Sciatic nerve (tissue), 2 donors: ENCODE data around the gene ZSCAN29. TPM values are rescaled to one million over a fixed set of nuclear protein-coding genes. Genes with fewer than 3 reads are reported as not detected.
"Not testable (repeated sequence)": the region's sequence is repeated elsewhere in the genome, so short reads cannot be mapped to it uniquely, and the experiment has no call there.

Source experiments
- ATAC-seq: fragments of 200-7000 bp; cut with Tn5 transposase; one replicate; pipeline ENCODE4 v1.9.1; 2020; ENCODE audit warnings: mild to moderate bottlenecking, moderate library complexity
- DNase-seq: peaks from one replicate; pipeline ENCODE4 v3.0.0-alpha.2; 2020; ENCODE audit warnings: low spot score
- intact Hi-C: fragments of 100-400 bp; cut with DNase I; formaldehyde crosslinking; loops from one replicate; pipeline ENCODE4 v1.14.2; 2022
- total RNA-seq: library from RNA; stranded (reverse); fragmentation: NEBNext Ultra II Directional; extraction: Animal tissue kit (Norgen Biotek cat#: 25700); gene quantifications from one replicate; pipeline ENCODE4 v1.2.1, GENCODE V29; 2021
- donor health status: DM: no; HTN: no; CAD: no.
- donor health status: DM: no; HTN: no; CAD: no.

ZSCAN29 gene
- 24.5 TPM for total RNA-seq

GRCh38 chr15:43370975-43371974 lies at the start of gene ZSCAN29, which contains the start of gene TUBGCP4:
TSS of gene ZSCAN29 (minus strand) at chr15:43371043. CDS start at chr15:43369913, 1,130 bp downstream.
TSS of gene TUBGCP4 (plus strand) at chr15:43371101. CDS start at chr15:43371355, 254 bp downstream.
- DNase-seq (peak; percentile 86), ATAC-seq (peak; percentile 97)
- intact Hi-C loops = no loop called here

- no peak for ATAC-seq
- intact Hi-C loops = no loop called here
- no peak for DNase-seq
These were observed 49.6 kb upstream of the ZSCAN29 start for GRCh38 chr15:43420435-43420834.

- ATAC-seq (no peak), DNase-seq (no peak)
- intact Hi-C loops = no loop called here
These were observed 43.4 kb upstream of the ZSCAN29 start for GRCh38 chr15:43414196-43414595.

- ATAC-seq (no peak), DNase-seq (no peak)
- intact Hi-C loops = no loop called here
These were observed 41.3 kb upstream of the ZSCAN29 start for GRCh38 chr15:43412096-43412495.

GRCh38 chr15:43410572-43411214 lies 39.9 kb upstream of the ZSCAN29 start:
- ATAC-seq = no peak
- intact Hi-C loops = no loop called here

GRCh38 chr15:43408789-43409188 lies 37.9 kb upstream of the ZSCAN29 start:
- DNase-seq = no peak
- no peak for ATAC-seq

More at GRCh38 chr15:43410572-43411214, 39.9 kb upstream of the ZSCAN29 start:
- DNase-seq = no peak

GRCh38 chr15:43406808-43407207 lies 36.0 kb upstream of the ZSCAN29 start:
- intact Hi-C loops = no loop called here
- DNase-seq (no peak), ATAC-seq (no peak)

More at GRCh38 chr15:43408789-43409188, 37.9 kb upstream of the ZSCAN29 start:
- intact Hi-C loops = no loop called here

- no peak for ATAC-seq
- intact Hi-C loops = no loop called here
- DNase-seq = no peak
These were observed 35.3 kb upstream of the ZSCAN29 start for GRCh38 chr15:43406189-43406588.

GRCh38 chr15:43404130-43404529 lies 33.3 kb upstream of the ZSCAN29 start:
- ATAC-seq (no peak), DNase-seq (no peak)
- intact Hi-C loops = no loop called here

GRCh38 chr15:43403616-43404015 lies 32.8 kb upstream of the ZSCAN29 start:
- ATAC-seq (no peak), DNase-seq (no peak)
- intact Hi-C loops = no loop called here

- no peak for DNase-seq
- ATAC-seq = no peak
- intact Hi-C loops = no loop called here
These were observed 31.4 kb upstream of the ZSCAN29 start for GRCh38 chr15:43402255-43402654.

- intact Hi-C loops, ATAC-seq, DNase-seq: not testable (repeated sequence)
These were observed 22.7 kb upstream of the ZSCAN29 start for GRCh38 chr15:43393592-43393991.

- intact Hi-C loops = no loop called here
- ATAC-seq (no peak), DNase-seq (no peak)
These were observed 19.9 kb upstream of the ZSCAN29 start for GRCh38 chr15:43390723-43391122.

- intact Hi-C loops = no loop called here
- DNase-seq (no peak), ATAC-seq (no peak)
These were observed 12.2 kb upstream of the ZSCAN29 start for GRCh38 chr15:43383070-43383469.

GRCh38 chr15:43382310-43382709 lies 11.5 kb upstream of the ZSCAN29 start:
- ATAC-seq (no peak), DNase-seq (no peak)
- intact Hi-C loops = no loop called here

- ATAC-seq = no peak
- no peak for DNase-seq
- intact Hi-C loops = no loop called here
These were observed 7.8 kb upstream of the ZSCAN29 start for GRCh38 chr15:43378601-43379000.

- ATAC-seq = no peak
- intact Hi-C loops = no loop called here
- DNase-seq = no peak
These were observed 5.3 kb upstream of the ZSCAN29 start for GRCh38 chr15:43376017-43376705.

GRCh38 chr15:43370310-43370974 lies 401 bp downstream of the ZSCAN29 start:
- intact Hi-C loops = no loop called here
- DNase-seq = no peak
- peak; percentile 66 for ATAC-seq
